Measurements from ENCODE around the gene MYL6. TPM values are rescaled to one million over a fixed set of nuclear protein-coding genes. Genes with fewer than 3 reads are reported as not detected.

The MYL6 gene
- total and polyA plus RNA-seq, 9 of the 15 experiments (the other 6 are each of a cell fraction or from before 2014, with no cell fraction given) = 557 to 1,664 (median 958) TPM

GRCh38 chr12:56160894-56161689 is 2.9 kb downstream of the MYL6 start (continued):
- TF ChIP-seq ZBTB8A (IDR thresholded peaks at IDR 0.05; ENCODE audit: partially characterized antibody) (no peak), POLR2H (tag; IDR thresholded peaks at IDR 0.05; ENCODE audit: low read depth) (no peak)

- ChIA-PET POLR2A (interaction anchor here (0.5 to 8.9 kb wide), 17 partner anchors 8 to 267 kb away, joined by 3 to 124 read pairs (median 8); partner anchors contain the start of genes CNPY2, ESYT1, MYL6B and PA2G4), CTCF (ENCODE audit: low intra/inter-chr PET ratio) (no interaction called here)
- H3K9me3 ChIP-seq (replicated peaks; ENCODE audit: control insufficient read depth, insufficient read depth, low read depth, low read length) = no peaks in the 10 kb centered on the region
- no peak overlapping the region for H3K27ac ChIP-seq (ENCODE audit: extremely low read depth, low read depth, low read length)
- no peak overlapping the region for H2AFZ ChIP-seq (ENCODE audit: low read depth, low read length)
- intact Hi-C loops (cut with micrococcal nuclease) = no loop called here
- H3K4me2 ChIP-seq (ENCODE audit: insufficient read depth, low read length) = no peak overlapping the region
- peaks cover 77% of the 10 kb centered on the region for H3K36me3 ChIP-seq (ENCODE audit: control insufficient read depth, insufficient read depth, low read length)
- no peak for DNase-seq (ENCODE audit: extremely low read depth in 1 of 4, low spot score in 3 of 4)
- peaks cover 34% of the 10 kb centered on the region; the same call in 1 of the 2 replicates for H4K20me1 ChIP-seq (replicated peaks; ENCODE audit: control insufficient read depth, insufficient read depth, low read length)
- peaks cover 3% of the 10 kb centered on the region for H3K9me1 ChIP-seq (ENCODE audit: control insufficient read depth, insufficient read depth, low read length)
- in situ Hi-C loops (cut with MboI) = no loop called here
- peaks cover 16 to 27% of the 10 kb centered on the region in 2 experiments; a peak in 4 of 5 replicates for H3K4me1 ChIP-seq (replicated peaks in 1 of 2; ENCODE audit: control insufficient read depth in 2 of 2, insufficient read depth in 2 of 2, low read length in 2 of 2)
- no peak for FAIRE-seq
- ATAC-seq = no peak
- no peak overlapping the region for H3K9ac ChIP-seq (ENCODE audit: insufficient read depth in 1 of 2, low read depth in 2 of 2, low read length in 2 of 2)
- H3K4me3 ChIP-seq = no peak overlapping the region
- no TSS peak for BruUV-seq (replicated peaks)
- H3K79me2 ChIP-seq (ENCODE audit: control insufficient read depth, insufficient read depth, low read length) = peaks cover 40% of the 10 kb centered on the region
- 84% methylated on average over 10 of the region's 10 CpGs for WGBS (ENCODE audit: insufficient coverage, low coverage, missing lambda C conversion rate)
- no peaks in the 10 kb centered on the region for H3K27me3 ChIP-seq (ENCODE audit: control insufficient read depth in 2 of 2, insufficient read depth in 2 of 2, low read length in 2 of 2)
- no peak for TF ChIP-seq TAF9B (IDR thresholded peaks at IDR 0.05; ENCODE audit: partially characterized antibody)
- TF ChIP-seq KDM5B (IDR thresholded peaks at IDR 0.05; ENCODE audit: insufficient replicate concordance, low read depth, low read length) = peak; percentile 30
- no peak for TF ChIP-seq HLTF (IDR thresholded peaks at IDR 0.05)
- TF ChIP-seq HDAC2 (IDR thresholded peaks at IDR 0.05) = no peak
- no peak for TF ChIP-seq BRD9 (IDR thresholded peaks at IDR 0.05; ENCODE audit: low read depth, partially characterized antibody)
- 0 out of 4 replicates have a peak, but pooled peaks of 1 of the 2 experiments have one; percentile 31 for TF ChIP-seq SIN3A (IDR thresholded peaks at IDR 0.05; ENCODE audit: borderline replicate concordance in 2 of 2, control insufficient read depth in 1 of 2, low read depth in 2 of 2, low read length in 2 of 2)
- no peak for TF ChIP-seq CSDE1 (IDR thresholded peaks at IDR 0.05)
- no peak for TF ChIP-seq TRIM28 (IDR thresholded peaks at IDR 0.05)
- no peak for TF ChIP-seq TBL1XR1 (IDR thresholded peaks at IDR 0.05; ENCODE audit: low read length in 2 of 2)
- TF ChIP-seq ZNF140 (CRISPR knock-in tag; IDR thresholded peaks at IDR 0.05) = no peak
- no peak for TF ChIP-seq E2F4 (CRISPR knock-in tag; IDR thresholded peaks at IDR 0.05; ENCODE audit: low read depth)
- no peak for TF ChIP-seq KLF13 (tag; IDR thresholded peaks at IDR 0.05; ENCODE audit: borderline replicate concordance, low read depth)
- no peak for TF ChIP-seq RUNX1 (IDR thresholded peaks at IDR 0.05; ENCODE audit: low read depth)
- TF ChIP-seq ZNF76 (CRISPR knock-in tag; IDR thresholded peaks at IDR 0.05; ENCODE audit: borderline replicate concordance) = no peak
- 0 out of 2 replicates have a peak, but pooled peaks have one; percentile 14 for TF ChIP-seq POLR2G (IDR thresholded peaks at IDR 0.05; ENCODE audit: low read depth, low read length)
- no peak for TF ChIP-seq NCOA4 (IDR thresholded peaks at IDR 0.05; ENCODE audit: partially characterized antibody)
These were observed 3.7 kb downstream of the MYL6 start for GRCh38 chr12:56161690-56162351.

Data from K562 (cell line).